BJ (cell line): Measurements from ENCODE around the gene ATL1. TPM values are rescaled to one million over a fixed set of nuclear protein-coding genes. Genes with fewer than 3 reads are reported as not detected.
"Not testable (repeated sequence)": the region's sequence is repeated elsewhere in the genome, so short reads cannot be mapped to it uniquely, and the experiment has no call there.

Experiments used
- CTCF ChIA-PET: fragments of 350-600 bp; formaldehyde crosslinking; extraction: SDS; loops from one replicate; lab custom pipeline; 2021; ENCODE audit warnings: antibody characterized with exemption, inconsistent platforms; lab: Yijun Ruan, JAX
- POLR2A ChIA-PET: fragments of 300-600 bp; sonication (Branson Sonifier 250); formaldehyde crosslinking; extraction: SDS; loops from one replicate; lab custom pipeline; 2021; ENCODE audit warnings: antibody characterized with exemption; lab: Charles Lee
- DNase-seq: peaks from one replicate; pipeline ENCODE4 v3.0.0-alpha.2; 2011; ENCODE audit warnings: low read depth
- H3K27me3 ChIP-seq: 2 replicates; pipeline ENCODE4 v1.6.0; 2011; ENCODE audit warnings: low read length; ENCODE audit not compliant: control insufficient read depth, insufficient read depth
- H3K36me3 ChIP-seq: 2 replicates; pipeline ENCODE4 v1.5.1; 2011; ENCODE audit warnings: low read length; ENCODE audit not compliant: control insufficient read depth, insufficient read depth
- H3K4me3 ChIP-seq: 2 replicates; pipeline ENCODE4 v1.5.1; 2011; ENCODE audit warnings: low read depth, mild to moderate bottlenecking, control low read depth, low read length
- polyA plus RNA-seq: library from polyadenylated mRNA; depleted of rRNA; stranded (reverse); fragments of >200 nt; gene quantifications from 2 replicates; pipeline ENCODE4 v1.2.3, GENCODE V29; 2011
- TF ChIP-seq, protein P1 (sequence below): IDR thresholded peaks from 2 replicates; pipeline ENCODE4 v1.5.1; 2011; ENCODE audit warnings: low read depth, mild to moderate bottlenecking, control low read depth, inconsistent platforms, low read length, moderate library complexity; ENCODE audit not compliant: insufficient read depth

Gene ATL1
- polyA plus RNA-seq, 1 experiment: 4.5 TPM

- CTCF ChIA-PET: interaction anchor here (0.8 to 1.2 kb wide), 2 partner anchors 21 to 65 kb away, joined by 3 to 4 read pairs; no protein-coding TSS in a partner anchor
- no peak for DNase-seq
- Histone ChIP-seq H3K27me3 (no peaks in the 10 kb centered on the region), H3K4me3 (no peak overlapping the region), H3K36me3 (no peaks in the 10 kb centered on the region)
- TF ChIP-seq, protein P1, sequence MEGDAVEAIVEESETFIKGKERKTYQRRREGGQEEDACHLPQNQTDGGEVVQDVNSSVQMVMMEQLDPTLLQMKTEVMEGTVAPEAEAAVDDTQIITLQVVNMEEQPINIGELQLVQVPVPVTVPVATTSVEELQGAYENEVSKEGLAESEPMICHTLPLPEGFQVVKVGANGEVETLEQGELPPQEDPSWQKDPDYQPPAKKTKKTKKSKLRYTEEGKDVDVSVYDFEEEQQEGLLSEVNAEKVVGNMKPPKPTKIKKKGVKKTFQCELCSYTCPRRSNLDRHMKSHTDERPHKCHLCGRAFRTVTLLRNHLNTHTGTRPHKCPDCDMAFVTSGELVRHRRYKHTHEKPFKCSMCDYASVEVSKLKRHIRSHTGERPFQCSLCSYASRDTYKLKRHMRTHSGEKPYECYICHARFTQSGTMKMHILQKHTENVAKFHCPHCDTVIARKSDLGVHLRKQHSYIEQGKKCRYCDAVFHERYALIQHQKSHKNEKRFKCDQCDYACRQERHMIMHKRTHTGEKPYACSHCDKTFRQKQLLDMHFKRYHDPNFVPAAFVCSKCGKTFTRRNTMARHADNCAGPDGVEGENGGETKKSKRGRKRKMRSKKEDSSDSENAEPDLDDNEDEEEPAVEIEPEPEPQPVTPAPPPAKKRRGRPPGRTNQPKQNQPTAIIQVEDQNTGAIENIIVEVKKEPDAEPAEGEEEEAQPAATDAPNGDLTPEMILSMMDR: no peak
- POLR2A ChIA-PET: no interaction called here
Measured at GRCh38 chr14:50649691-50650090, 89.7 kb downstream of the ATL1 start.

GRCh38 chr14:50656776-50657175, 96.8 kb downstream of the ATL1 start:
- POLR2A ChIA-PET: interaction anchor here (0.7 kb wide), 1 partner anchor 1025 kb away, joined by 13 read pairs; no protein-coding TSS in a partner anchor
- TF ChIP-seq, protein P1: no peak
- Histone ChIP-seq H3K27me3 (no peaks in the 10 kb centered on the region), H3K4me3 (no peak overlapping the region), H3K36me3 (no peaks in the 10 kb centered on the region; the same call in 1 of the 2 replicates)
- CTCF ChIA-PET: interaction anchor here (1.3 kb wide), 1 partner anchor 16 kb away, joined by 3 read pairs; no protein-coding TSS in a partner anchor
- DNase-seq: no peak

DNA sequence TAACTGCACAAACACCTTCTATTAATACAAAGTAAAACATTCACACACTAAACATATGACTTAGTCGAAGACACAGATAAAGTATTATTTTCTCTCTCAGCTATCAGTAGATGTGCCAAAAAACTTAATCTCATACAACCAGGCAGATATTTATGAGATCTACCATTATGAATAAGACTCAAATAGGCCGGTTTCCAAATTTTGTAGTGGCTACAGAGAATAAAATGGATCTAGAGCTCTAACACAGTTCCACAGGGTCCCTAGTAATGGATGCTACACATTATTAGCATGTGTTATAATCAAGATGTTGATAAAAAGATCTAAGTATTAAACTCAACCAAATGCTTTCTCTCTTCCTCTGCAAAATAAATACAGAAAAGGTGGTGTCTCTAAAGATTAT, 97.8 kb downstream of the ATL1 start:
- H3K36me3 ChIP-seq: no peaks in the 10 kb centered on the region; the same call in 1 of the 2 replicates
- POLR2A ChIA-PET: no interaction called here
- DNase-seq: no peak
- H3K4me3 ChIP-seq: no peak overlapping the region
- TF ChIP-seq, protein P1: no peak
- CTCF ChIA-PET: interaction anchor here (1.3 to 1.5 kb wide), 3 partner anchors 17 to 116 kb away, joined by 3 to 6 read pairs (median 3); no protein-coding TSS in a partner anchor
- no peaks in the 10 kb centered on the region for H3K27me3 ChIP-seq

DNA sequence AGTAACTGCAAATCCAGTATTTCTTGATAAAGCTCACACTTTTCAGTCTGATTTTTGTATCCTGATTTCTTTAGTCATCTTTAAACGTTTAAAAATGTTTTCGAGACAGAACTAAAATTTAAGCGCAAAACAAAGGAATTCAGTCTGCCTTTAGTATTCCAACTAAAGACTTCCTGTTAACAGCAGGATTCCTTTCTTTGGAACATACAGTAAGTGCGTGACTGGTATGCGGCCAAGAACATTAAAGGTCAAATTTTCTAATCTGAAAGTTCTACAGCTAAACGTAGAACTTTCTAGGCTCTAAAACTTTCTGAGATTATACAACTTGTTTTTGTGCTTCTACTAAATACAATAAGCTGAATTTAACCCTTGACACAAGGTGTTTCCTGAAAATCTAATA, 98.3 kb downstream of the ATL1 start:
- ChIA-PET POLR2A (no interaction called here), CTCF (interaction anchor here (0.5 to 1.5 kb wide), 3 partner anchors 39 to 115 kb away, joined by 3 to 6 read pairs (median 3); no protein-coding TSS in a partner anchor)
- no peak for DNase-seq
- Histone ChIP-seq H3K27me3 (no peaks in the 10 kb centered on the region), H3K4me3 (no peak overlapping the region), H3K36me3 (no peaks in the 10 kb centered on the region; the same call in 1 of the 2 replicates)
- TF ChIP-seq, protein P1: no peak

GRCh38 chr14:50659327-50659974, 99.5 kb downstream of the ATL1 start:
- ChIA-PET CTCF (interaction anchor here (0.6 to 1.5 kb wide), 2 partner anchors 114 to 954 kb away, joined by 3 to 6 read pairs; no protein-coding TSS in a partner anchor), POLR2A (interaction anchor here (0.5 kb wide), 1 partner anchor 29 kb away, joined by 5 read pairs; no protein-coding TSS in a partner anchor)
- DNase-seq: no peak
- TF ChIP-seq, protein P1: no peak
- H3K27me3 ChIP-seq: no peaks in the 10 kb centered on the region
- no peaks in the 10 kb centered on the region; the same call in 1 of the 2 replicates for H3K36me3 ChIP-seq
- no peak overlapping the region for H3K4me3 ChIP-seq

DNA sequence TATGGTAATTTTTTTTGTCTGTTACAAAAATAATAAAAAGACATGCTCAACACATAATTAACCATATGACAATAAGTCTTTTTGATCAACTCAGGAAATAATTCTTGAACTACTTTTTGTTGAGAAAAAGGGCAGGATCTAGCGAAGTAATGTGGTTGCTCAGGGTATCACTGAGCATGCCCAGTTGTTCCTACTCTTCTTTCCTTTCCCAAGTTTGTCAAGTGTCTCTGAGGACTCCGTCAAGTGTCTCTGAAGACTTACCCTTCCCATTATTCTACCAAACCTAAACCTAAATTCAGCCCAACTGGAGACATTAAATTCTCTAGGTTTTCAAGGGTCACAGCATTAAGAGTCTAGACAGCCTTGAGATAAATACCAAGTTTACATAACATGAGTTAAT, 104.6 kb downstream of the ATL1 start:
- DNase-seq, H3K36me3 ChIP-seq, H3K4me3 ChIP-seq, POLR2A ChIA-PET, CTCF ChIA-PET, H3K27me3 ChIP-seq: not testable (repeated sequence)

DNA sequence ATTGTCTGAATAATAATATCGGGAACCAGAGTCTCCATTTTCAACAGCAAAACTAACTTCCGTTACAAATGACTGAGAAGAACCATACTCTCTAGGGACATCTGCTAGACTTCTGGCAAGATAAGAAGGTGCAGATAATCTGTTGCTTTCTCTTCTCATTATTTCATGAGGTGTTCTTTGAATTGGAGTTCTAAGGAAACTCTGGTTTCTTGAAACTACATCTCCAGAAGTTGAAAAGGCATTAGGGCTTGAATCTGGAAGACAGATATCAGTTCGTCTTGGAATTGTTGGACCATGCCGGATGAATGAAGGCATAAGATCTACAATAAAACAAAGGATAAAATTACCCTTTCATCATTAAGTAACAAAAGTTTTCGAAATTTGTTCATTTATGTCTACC, 105.4 kb downstream of the ATL1 start:
- H3K4me3 ChIP-seq, POLR2A ChIA-PET, H3K27me3 ChIP-seq, H3K36me3 ChIP-seq, DNase-seq: not testable (repeated sequence)
- CTCF ChIA-PET: interaction anchor here (0.6 to 1.8 kb wide), 2 partner anchors 46 to 49 kb away, joined by 3 to 6 read pairs; no protein-coding TSS in a partner anchor
